GM21529 (cell line): Measurements from ENCODE around the gene FBXO46.
"Not testable (repeated sequence)": the region's sequence is repeated elsewhere in the genome, so short reads cannot be mapped to it uniquely, and the experiment has no call there.

Experiments used
- ATAC-seq: cut with Tn5 transposase; IDR thresholded peaks from one replicate; pipeline ENCODE4 v1.9.1; 2021; ENCODE audit not compliant: unreplicated experiment

FBXO46 gene

GRCh38 chr19:45766296-45766868 is 35.7 kb upstream of the FBXO46 start:
- no peak for ATAC-seq

- ATAC-seq: no peak
Observed at GRCh38 chr19:45765702-45766295, 35.1 kb upstream of the FBXO46 start.

- no peak for ATAC-seq
Observed at GRCh38 chr19:45764945-45765701, 34.4 kb upstream of the FBXO46 start.

- no peak for ATAC-seq
Observed at GRCh38 chr19:45764475-45764874, 33.8 kb upstream of the FBXO46 start.

GRCh38 chr19:45763691-45764294 is 33.1 kb upstream of the FBXO46 start:
- ATAC-seq: no peak

GRCh38 chr19:45762870-45763631 is 32.4 kb upstream of the FBXO46 start:
- no peak for ATAC-seq

- no peak for ATAC-seq
Observed at GRCh38 chr19:45761714-45762113, 31.0 kb upstream of the FBXO46 start.

GRCh38 chr19:45758921-45759320 is 28.2 kb upstream of the FBXO46 start:
- ATAC-seq: no peak

- no peak for ATAC-seq
Observed at GRCh38 chr19:45757695-45758094, 27.0 kb upstream of the FBXO46 start.

GRCh38 chr19:45754323-45754722 is 23.6 kb upstream of the FBXO46 start:
- ATAC-seq: no peak

- no peak for ATAC-seq
Observed at GRCh38 chr19:45753548-45753947, 22.9 kb upstream of the FBXO46 start.

- no peak for ATAC-seq
Observed at GRCh38 chr19:45752639-45753038, 21.9 kb upstream of the FBXO46 start.

GRCh38 chr19:45751483-45751882 is 20.8 kb upstream of the FBXO46 start:
- ATAC-seq: not testable (repeated sequence)

GRCh38 chr19:45747513-45747912 is 16.8 kb upstream of the FBXO46 start:
- ATAC-seq: no peak

- no peak for ATAC-seq
Observed at GRCh38 chr19:45746866-45747265, 16.2 kb upstream of the FBXO46 start.

- no peak for ATAC-seq
Observed at GRCh38 chr19:45745606-45746005, 14.9 kb upstream of the FBXO46 start.

GRCh38 chr19:45742969-45743368 is 12.3 kb upstream of the FBXO46 start:
- no peak for ATAC-seq

GRCh38 chr19:45739498-45740439 is 9.1 kb upstream of the FBXO46 start:
- ATAC-seq: no peak

GRCh38 chr19:45733160-45733810 is 2.6 kb upstream of the FBXO46 start, which contains the start of gene MEIOSIN:
MEIOSIN (plus strand) TSS chr19:45733439; CDS start chr19:45735377, 1,938 bp downstream.
- no peak for ATAC-seq
